Upper lobe of left lung (tissue), 4 donors: ENCODE results near the gene SVIL.

Experiments
- POLR2A ChIP-seq, 4 donors: fragments of 450-650 bp; IDR thresholded peaks; one replicate each; pipeline ENCODE4 v1.5.1; 2016 to 2017; ENCODE audit warnings: antibody characterized with exemption in 4 of 4, mild to moderate bottlenecking in 2 of 4
- POLR2AphosphoS5 ChIP-seq, 2 donors: sonication (generic); formaldehyde crosslinking; IDR thresholded peaks; one replicate each; pipeline ENCODE4 v1.5.1; 2017; ENCODE audit warnings: antibody characterized with exemption in 2 of 2
- TF ChIP-seq, protein P1 (sequence below), 6 experiments: fragments of 450-650 bp in 4 of 6; fragments of 200-600 bp in 2 of 6; sonication (generic) in 2 of 6; IDR thresholded peaks; one replicate each; pipeline ENCODE4 v1.5.1; 2016 to 2019; ENCODE audit warnings: antibody characterized with exemption in 6 of 6

DNA sequence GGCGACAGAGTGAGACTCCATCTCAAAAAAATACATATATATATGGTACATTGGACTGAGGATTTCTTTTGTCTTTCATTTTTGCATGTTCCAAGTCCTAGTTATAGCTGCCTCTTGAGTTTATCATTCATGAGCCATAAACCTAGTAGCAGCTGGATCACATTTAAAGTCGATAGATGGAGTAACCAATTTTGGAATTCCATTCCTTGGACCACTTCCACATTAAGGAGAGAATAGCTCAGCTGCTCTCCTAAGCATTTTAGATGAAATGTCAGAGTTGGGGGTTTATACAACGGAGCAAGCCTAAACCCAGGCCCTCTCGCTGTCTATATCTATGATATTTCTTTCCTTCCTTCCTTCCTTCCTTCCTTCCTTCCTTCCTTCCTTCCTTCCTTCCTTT, 204.7 kb downstream of the SVIL start:
- TF ChIP-seq, protein P1, sequence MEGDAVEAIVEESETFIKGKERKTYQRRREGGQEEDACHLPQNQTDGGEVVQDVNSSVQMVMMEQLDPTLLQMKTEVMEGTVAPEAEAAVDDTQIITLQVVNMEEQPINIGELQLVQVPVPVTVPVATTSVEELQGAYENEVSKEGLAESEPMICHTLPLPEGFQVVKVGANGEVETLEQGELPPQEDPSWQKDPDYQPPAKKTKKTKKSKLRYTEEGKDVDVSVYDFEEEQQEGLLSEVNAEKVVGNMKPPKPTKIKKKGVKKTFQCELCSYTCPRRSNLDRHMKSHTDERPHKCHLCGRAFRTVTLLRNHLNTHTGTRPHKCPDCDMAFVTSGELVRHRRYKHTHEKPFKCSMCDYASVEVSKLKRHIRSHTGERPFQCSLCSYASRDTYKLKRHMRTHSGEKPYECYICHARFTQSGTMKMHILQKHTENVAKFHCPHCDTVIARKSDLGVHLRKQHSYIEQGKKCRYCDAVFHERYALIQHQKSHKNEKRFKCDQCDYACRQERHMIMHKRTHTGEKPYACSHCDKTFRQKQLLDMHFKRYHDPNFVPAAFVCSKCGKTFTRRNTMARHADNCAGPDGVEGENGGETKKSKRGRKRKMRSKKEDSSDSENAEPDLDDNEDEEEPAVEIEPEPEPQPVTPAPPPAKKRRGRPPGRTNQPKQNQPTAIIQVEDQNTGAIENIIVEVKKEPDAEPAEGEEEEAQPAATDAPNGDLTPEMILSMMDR (IDR thresholded peaks at IDR 0.05): no peak
- no peak for TF ChIP-seq POLR2AphosphoS5 (IDR thresholded peaks at IDR 0.05)
- TF ChIP-seq POLR2A (IDR thresholded peaks at IDR 0.05): no peak
